Measurements from ENCODE around the gene ZNF608.

The ZNF608 gene

GRCh38 chr5:124745928-124746915 is at the start of gene ZNF608:
ZNF608 (minus strand) TSS chr5:124746639; CDS start chr5:124744989, 1,650 bp downstream.
- DNase-seq: no peak

- no peak for DNase-seq
Measured at GRCh38 chr5:124795829-124796228, 49.4 kb upstream of the ZNF608 start.

- DNase-seq: no peak
Measured at GRCh38 chr5:124790895-124791732, 44.7 kb upstream of the ZNF608 start.

- no peak for DNase-seq
Measured at GRCh38 chr5:124790301-124790894, 44.0 kb upstream of the ZNF608 start.

GRCh38 chr5:124789104-124789605 is 42.7 kb upstream of the ZNF608 start:
- DNase-seq: no peak

GRCh38 chr5:124783794-124784193 is 37.4 kb upstream of the ZNF608 start:
- no peak for DNase-seq

GRCh38 chr5:124783285-124783684 is 36.8 kb upstream of the ZNF608 start:
- no peak for DNase-seq

- DNase-seq: no peak
Measured at GRCh38 chr5:124782262-124782661, 35.8 kb upstream of the ZNF608 start.

- DNase-seq: no peak
Measured at GRCh38 chr5:124780011-124780410, 33.6 kb upstream of the ZNF608 start.

GRCh38 chr5:124773315-124774311 is 27.2 kb upstream of the ZNF608 start:
- DNase-seq: no peak

- DNase-seq: no peak
Measured at GRCh38 chr5:124772457-124773200, 26.2 kb upstream of the ZNF608 start.

- no peak for DNase-seq
Measured at GRCh38 chr5:124771761-124772160, 25.3 kb upstream of the ZNF608 start.

GRCh38 chr5:124764992-124765611 is 18.7 kb upstream of the ZNF608 start:
- DNase-seq: no peak

GRCh38 chr5:124764585-124764984 is 18.1 kb upstream of the ZNF608 start:
- DNase-seq: no peak

- DNase-seq: no peak
Measured at GRCh38 chr5:124761010-124761409, 14.6 kb upstream of the ZNF608 start.

GRCh38 chr5:124760608-124761007 is 14.2 kb upstream of the ZNF608 start:
- DNase-seq: no peak

- no peak for DNase-seq
Measured at GRCh38 chr5:124755565-124755964, 9.1 kb upstream of the ZNF608 start.

GRCh38 chr5:124755041-124755440 is 8.6 kb upstream of the ZNF608 start:
- no peak for DNase-seq

- no peak for DNase-seq
Measured at GRCh38 chr5:124754206-124754927, 7.9 kb upstream of the ZNF608 start.
